NB4 (cell line): ENCODE data around the gene OTUB1.

Source experiments
- DNase-seq: peaks from one replicate; pipeline ENCODE4 v3.0.0; 2010; ENCODE audit warnings: low read depth
- H3K4me3 ChIP-seq: one replicate; pipeline ENCODE4 v1.5.1; 2011; ENCODE audit warnings: mild to moderate bottlenecking, low read depth, low read length, moderate library complexity
- MYC ChIP-seq: IDR thresholded peaks from 2 replicates; pipeline ENCODE4 v1.6.1; 2011; ENCODE audit warnings: low read depth, low read length
- POLR2A ChIP-seq: IDR thresholded peaks from 2 replicates; pipeline ENCODE4 v1.6.1; 2011; ENCODE audit warnings: mild to moderate bottlenecking; ENCODE audit not compliant: insufficient read length; ENCODE audit errors: extremely low read depth
- TF ChIP-seq, protein P1 (sequence below): IDR thresholded peaks from 2 replicates; pipeline ENCODE4 v1.6.1; 2011; ENCODE audit warnings: low read depth, low read length
- TF ChIP-seq, protein P2 (sequence below): IDR thresholded peaks from one replicate; pipeline ENCODE4 v1.5.1; 2012; ENCODE audit warnings: low read depth, low read length

OTUB1 gene

DNA sequence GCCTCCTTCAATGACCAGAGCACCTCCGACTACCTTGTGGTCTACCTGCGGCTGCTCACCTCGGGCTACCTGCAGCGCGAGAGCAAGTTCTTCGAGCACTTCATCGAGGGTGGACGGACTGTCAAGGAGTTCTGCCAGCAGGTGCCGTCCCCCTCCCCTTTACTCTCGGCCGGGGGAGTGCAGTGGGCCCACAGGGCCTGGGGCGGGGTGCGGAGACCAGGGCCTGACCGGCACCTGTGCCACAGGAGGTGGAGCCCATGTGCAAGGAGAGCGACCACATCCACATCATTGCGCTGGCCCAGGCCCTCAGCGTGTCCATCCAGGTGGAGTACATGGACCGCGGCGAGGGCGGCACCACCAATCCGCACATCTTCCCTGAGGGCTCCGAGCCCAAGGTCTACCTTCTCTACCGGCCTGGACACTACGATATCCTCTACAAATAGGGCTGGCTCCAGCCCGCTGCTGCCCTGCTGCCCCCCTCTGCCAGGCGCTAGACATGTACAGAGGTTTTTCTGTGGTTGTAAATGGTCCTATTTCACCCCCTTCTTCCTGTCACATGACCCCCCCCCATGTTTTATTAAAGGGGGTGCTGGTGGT, 11.0 kb downstream of the OTUB1 start:
- TF ChIP-seq, protein P1, sequence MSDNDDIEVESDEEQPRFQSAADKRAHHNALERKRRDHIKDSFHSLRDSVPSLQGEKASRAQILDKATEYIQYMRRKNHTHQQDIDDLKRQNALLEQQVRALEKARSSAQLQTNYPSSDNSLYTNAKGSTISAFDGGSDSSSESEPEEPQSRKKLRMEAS: no peak
- TF ChIP-seq, protein P2, sequence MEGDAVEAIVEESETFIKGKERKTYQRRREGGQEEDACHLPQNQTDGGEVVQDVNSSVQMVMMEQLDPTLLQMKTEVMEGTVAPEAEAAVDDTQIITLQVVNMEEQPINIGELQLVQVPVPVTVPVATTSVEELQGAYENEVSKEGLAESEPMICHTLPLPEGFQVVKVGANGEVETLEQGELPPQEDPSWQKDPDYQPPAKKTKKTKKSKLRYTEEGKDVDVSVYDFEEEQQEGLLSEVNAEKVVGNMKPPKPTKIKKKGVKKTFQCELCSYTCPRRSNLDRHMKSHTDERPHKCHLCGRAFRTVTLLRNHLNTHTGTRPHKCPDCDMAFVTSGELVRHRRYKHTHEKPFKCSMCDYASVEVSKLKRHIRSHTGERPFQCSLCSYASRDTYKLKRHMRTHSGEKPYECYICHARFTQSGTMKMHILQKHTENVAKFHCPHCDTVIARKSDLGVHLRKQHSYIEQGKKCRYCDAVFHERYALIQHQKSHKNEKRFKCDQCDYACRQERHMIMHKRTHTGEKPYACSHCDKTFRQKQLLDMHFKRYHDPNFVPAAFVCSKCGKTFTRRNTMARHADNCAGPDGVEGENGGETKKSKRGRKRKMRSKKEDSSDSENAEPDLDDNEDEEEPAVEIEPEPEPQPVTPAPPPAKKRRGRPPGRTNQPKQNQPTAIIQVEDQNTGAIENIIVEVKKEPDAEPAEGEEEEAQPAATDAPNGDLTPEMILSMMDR: no peak
- TF ChIP-seq MYC: no peak
- TF ChIP-seq POLR2A: no peak
- no peak for DNase-seq
- H3K4me3 ChIP-seq: no peak overlapping the region

DNA sequence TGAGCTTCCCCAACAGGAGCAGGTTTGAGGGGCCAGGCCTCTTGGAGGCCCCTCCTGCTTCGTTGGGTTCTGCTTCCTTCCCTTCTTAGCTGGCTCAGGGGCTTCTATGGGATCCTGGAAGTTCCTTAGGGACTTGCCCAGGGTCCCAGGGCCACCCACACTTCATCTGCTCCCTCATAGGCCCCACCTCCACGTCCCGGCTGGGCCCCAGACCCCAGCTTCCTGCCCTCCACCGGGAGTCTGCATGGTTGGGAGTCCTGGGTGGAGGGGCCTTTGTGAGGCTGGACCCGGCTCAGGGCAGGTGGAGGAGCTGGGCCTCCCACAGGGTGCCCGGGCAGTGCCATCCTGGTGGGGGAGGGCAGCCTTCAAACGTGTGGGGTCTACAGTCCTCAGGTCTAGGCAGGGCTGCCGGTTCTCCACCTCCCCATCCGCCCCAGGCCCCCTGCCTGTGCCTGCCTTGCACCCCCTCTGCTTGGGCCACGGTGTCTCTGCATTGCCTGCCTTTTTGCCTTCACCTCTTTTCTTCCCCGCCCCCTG, 11.6 kb downstream of the OTUB1 start:
- H3K4me3 ChIP-seq: no peak overlapping the region
- TF ChIP-seq, protein P1: no peak
- TF ChIP-seq POLR2A (no peak), MYC (no peak)
- TF ChIP-seq, protein P2: no peak
- no peak for DNase-seq

DNA sequence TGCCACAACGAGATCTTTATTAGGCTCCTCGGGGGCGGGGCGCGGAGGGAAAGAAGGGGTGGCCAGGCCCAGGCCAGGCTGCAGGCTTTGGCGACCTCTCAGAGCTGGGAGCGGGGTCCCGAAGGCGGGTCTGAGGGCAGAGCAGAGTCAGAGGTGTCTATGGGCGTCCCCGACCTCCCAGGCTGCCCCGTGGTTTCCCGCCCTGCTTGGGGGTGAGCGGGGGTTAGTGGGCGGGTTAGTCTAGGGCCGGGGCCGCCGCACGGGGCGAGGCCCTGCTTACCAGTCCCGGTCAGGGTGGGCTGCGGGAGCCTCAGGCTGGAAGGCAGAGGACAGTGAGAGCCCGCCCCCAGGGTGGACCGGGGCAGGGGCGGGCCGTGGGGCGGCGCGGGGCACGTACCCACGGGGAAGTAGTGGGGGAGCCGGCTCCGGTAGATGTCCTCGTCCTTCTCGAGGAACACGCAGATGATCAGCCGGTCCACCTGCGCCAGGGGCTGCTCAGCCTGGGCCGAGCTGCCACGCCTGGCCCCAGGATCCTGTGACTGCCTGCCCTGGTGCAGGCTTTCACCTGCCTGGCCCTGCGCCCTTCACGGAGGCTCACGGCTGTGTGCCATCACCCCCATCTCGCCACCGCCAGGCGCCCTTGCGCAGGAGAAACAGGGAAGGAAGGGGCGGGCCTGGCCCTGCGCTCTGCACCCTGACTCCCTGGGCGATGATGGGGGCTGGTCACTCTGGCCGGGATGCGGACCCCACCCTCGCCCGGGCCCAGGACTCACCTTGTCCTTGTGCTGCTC, 12.5 kb downstream of the OTUB1 start:
- no peak overlapping the region for H3K4me3 ChIP-seq
- no peak for DNase-seq
- TF ChIP-seq POLR2A (no peak), MYC (no peak)
- TF ChIP-seq, protein P2: no peak
- TF ChIP-seq, protein P1: no peak

DNA sequence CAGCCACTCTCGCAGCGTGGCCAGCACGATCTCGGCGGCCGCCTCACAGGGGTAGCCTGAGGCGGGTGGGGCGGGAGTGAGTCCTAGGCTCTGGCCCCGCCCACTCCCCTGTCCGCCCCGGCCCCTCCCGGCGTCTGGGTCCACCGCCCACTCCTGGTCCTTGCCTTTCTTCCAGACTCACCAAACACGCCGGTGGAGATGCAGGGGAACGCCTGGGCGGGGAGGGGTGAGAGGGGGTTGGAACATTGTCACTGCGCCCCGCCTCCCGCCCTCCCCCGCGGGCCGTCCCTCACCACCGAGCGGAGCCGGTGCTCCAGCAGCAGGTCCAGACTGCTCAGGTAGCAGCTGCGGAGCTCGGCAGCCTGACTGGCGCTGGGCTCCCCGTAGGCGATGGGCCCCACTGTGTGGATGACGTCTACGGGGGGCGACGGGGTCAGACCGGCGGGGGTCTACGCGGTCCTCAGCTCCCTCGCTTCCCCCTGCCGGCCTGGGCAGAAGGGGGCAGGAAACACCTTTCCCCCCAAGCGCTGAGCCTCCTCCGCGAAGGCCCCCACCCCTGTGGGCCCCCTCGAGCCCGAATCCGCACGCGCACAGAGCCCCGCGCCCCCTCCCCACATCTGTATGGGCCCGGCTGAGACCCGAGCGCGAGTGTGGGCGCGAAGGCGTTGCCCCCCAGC, 13.2 kb downstream of the OTUB1 start:
- no peak overlapping the region for H3K4me3 ChIP-seq
- TF ChIP-seq, protein P2: no peak
- TF ChIP-seq POLR2A (no peak), MYC (no peak)
- TF ChIP-seq, protein P1: no peak

DNA sequence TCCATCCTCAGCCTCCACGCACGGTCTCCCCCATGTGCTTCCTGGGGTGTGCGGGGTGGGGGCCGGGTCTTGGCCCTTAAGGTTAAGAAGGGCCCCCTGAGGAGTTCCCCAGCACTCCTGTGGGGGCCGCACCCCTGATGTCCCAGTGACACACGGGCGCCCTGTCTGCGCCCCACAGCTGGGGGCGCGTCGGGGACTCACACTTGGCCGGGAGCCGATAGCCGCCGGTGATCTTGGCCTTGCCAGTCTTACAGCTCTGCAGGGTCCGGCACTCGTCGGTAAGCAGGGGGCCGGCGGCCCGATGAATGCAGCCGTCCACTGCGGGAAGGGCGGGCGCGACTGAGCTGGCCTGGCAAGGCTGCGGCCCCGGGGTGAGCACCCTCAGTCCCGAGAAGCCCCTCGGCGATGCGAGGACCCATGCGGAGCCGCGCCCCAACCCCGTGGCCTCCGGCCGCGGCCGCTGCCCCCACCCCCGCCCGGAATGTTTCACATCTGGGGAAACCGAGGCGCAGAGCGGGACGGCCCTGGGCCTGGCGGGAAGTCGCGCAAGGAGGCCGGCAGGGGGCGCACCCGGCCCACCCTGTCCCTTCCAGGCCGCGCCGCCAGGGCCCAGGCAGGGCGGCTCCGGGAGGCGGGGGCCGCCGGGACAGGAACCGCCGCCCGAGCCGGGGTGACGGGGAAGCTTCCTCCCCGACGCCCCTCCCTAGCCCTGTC, 13.9 kb downstream of the OTUB1 start:
- TF ChIP-seq MYC (no peak), POLR2A (no peak)
- TF ChIP-seq, protein P2: no peak
- DNase-seq: no peak
- H3K4me3 ChIP-seq: no peak overlapping the region

More for the DNA sequence above, 13.2 kb downstream of the OTUB1 start:
- DNase-seq: no peak
